Subcutaneous abdominal adipose tissue (tissue), 5 donors: ENCODE measurements around the gene SEC11C.
"Not testable (repeated sequence)": the region's sequence is repeated elsewhere in the genome, so short reads cannot be mapped to it uniquely, and the experiment has no call there.

Experiments
- H3K27ac ChIP-seq: one replicate; pipeline ENCODE4 v1.7.0; 2013; ENCODE audit warnings: low read depth, mild to moderate bottlenecking, inconsistent platforms, low read length, moderate library complexity
- H3K27me3 ChIP-seq, 5 donors: one replicate each; pipeline ENCODE4 v1.7.0; 2013; ENCODE audit warnings: low read length in 5 of 5, inconsistent platforms in 1 of 5; ENCODE audit not compliant: control insufficient read depth in 5 of 5, insufficient read depth in 4 of 5
- H3K36me3 ChIP-seq, 5 donors: one replicate each; pipeline ENCODE4 v1.7.0; 2013; ENCODE audit warnings: low read length in 5 of 5; ENCODE audit not compliant: control insufficient read depth in 5 of 5, insufficient read depth in 5 of 5
- H3K4me1 ChIP-seq, 5 donors: one replicate each; pipeline ENCODE4 v1.7.0; 2013; ENCODE audit warnings: low read length in 5 of 5, mild to moderate bottlenecking in 3 of 5, moderate library complexity in 1 of 5; ENCODE audit not compliant: control insufficient read depth in 5 of 5, insufficient read depth in 5 of 5
- H3K4me3 ChIP-seq, 5 donors: one replicate each; pipeline ENCODE4 v1.7.0; 2013; ENCODE audit warnings: low read length in 5 of 5, low read depth in 1 of 5
- H3K9ac ChIP-seq, 5 donors: one replicate each; pipeline ENCODE4 v1.7.0; 2013; ENCODE audit warnings: low read length in 5 of 5, mild to moderate bottlenecking in 4 of 5, moderate library complexity in 3 of 5
- H3K9me3 ChIP-seq, 5 donors: one replicate each; pipeline ENCODE4 v1.7.0; 2013; ENCODE audit warnings: low read length in 5 of 5; ENCODE audit not compliant: control insufficient read depth in 5 of 5
- donor health status: healthy.
- donor health status: healthy.
- donor health status: healthy.
- donor health status: healthy.
- donor health status: healthy.

Gene SEC11C

DNA sequence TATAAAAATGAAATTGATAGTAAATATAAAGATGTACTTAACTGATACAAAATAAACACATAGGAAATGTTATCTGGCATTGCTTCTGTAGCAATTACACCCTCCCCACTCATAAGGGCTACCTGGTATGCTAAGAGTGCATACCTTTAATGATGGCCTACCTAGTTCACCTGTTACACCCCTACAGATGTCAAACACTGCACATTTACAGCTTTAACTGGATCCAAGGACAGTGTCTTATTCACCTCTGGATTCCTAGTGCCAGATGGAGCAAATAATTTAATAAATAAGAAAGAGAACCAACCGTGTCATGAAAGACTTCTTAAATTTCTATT, 15.3 kb upstream of the SEC11C start:
- Histone ChIP-seq H3K9me3 (no peaks in the 10 kb centered on the region), H3K27me3 (peaks cover 0 to 15% (median 6%) of the 10 kb centered on the region in 5 donors), H3K27ac (no peak overlapping the region), H3K36me3 (no peaks in the 10 kb centered on the region), H3K9ac (no peak overlapping the region), H3K4me1 (no peaks in the 10 kb centered on the region), H3K4me3 (no peak overlapping the region)

DNA sequence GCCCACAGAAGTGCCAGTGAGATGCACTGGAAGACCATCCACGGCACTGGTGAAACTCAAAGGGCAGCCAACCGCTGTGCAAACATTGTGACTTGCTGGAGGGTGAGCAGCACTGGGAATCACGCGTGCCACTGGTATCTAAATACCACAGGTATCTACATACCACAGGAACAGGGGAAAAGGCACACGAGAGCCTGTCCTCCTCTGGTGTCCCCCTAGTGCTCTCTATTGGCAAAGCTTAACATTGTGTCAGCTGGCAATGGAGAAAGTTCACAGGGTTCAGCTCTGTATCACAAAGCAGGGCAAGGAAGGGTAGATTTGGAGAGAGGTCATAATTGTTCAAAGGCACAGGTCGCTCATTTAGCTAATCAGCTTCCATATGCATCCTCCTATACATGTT, 12.6 kb upstream of the SEC11C start:
- H3K9ac ChIP-seq = no peak overlapping the region
- H3K9me3 ChIP-seq = no peaks in the 10 kb centered on the region
- no peak overlapping the region for H3K4me3 ChIP-seq
- no peaks in the 10 kb centered on the region for H3K36me3 ChIP-seq
- no peaks in the 10 kb centered on the region for H3K4me1 ChIP-seq
- H3K27me3 ChIP-seq = peaks cover 0 to 22% (median 12%) of the 10 kb centered on the region in 5 donors
- H3K27ac ChIP-seq = no peak overlapping the region

GRCh38 chr18:59129951-59130703, 9.6 kb upstream of the SEC11C start:
- Histone ChIP-seq H3K9me3 (no peaks in the 10 kb centered on the region), H3K27ac (no peak overlapping the region), H3K36me3 (no peaks in the 10 kb centered on the region), H3K27me3 (peaks cover 0 to 38% (median 20%) of the 10 kb centered on the region in 5 donors), H3K4me1 (no peaks in the 10 kb centered on the region), H3K4me3 (no peak overlapping the region), H3K9ac (no peak overlapping the region)

DNA sequence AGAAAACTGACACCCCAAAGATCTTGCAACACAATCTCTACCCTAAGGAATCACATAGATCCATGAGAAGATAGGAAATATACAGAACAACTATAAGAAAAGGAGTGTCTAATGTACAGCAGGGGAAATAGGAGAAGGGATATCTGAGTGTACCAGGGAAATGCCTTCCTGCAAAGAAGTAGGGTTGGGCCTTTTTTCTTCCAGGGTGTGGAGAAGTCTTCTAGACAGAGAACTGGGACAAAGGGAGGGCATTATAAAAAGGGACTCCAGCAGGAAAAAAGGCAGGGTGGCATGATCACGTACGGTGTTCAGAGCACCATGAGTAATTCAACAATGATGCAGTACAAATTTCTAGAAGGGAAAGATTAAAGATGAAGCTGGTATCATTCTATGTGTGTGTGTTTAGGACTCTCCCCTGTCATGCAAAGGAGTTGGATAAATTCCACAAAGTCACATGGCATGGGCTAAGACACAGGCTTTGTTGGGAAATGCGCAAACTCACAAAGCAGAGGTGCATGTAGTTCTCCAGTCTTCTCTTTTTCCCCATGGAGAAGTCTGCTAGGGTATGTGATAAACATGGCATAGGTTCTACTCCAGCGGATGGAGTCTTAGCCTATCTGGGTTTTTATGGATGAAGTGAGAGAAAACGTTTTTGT, 6.7 kb upstream of the SEC11C start:
- Histone ChIP-seq H3K9ac (no peak overlapping the region), H3K9me3 (no peaks in the 10 kb centered on the region), H3K36me3 (no peaks in the 10 kb centered on the region), H3K4me3 (no peak overlapping the region), H3K4me1 (no peaks in the 10 kb centered on the region), H3K27me3 (peaks cover 0 to 38% (median 19%) of the 10 kb centered on the region in 5 donors), H3K27ac (no peak overlapping the region)

GRCh38 chr18:59139291-59139614, 431 bp upstream of the SEC11C start:
- H3K27ac ChIP-seq = no peak overlapping the region
- H3K36me3 ChIP-seq = no peaks in the 10 kb centered on the region
- H3K4me1 ChIP-seq = peaks cover 0 to 13% (median 12%) of the 10 kb centered on the region in 5 donors
- H3K9ac ChIP-seq = peak overlapping the region in 3 of 5 donors; percentile 7 to 87 (median 72)
- peak overlapping the region; percentile 79 to 90 (median 83) for H3K4me3 ChIP-seq
- no peaks in the 10 kb centered on the region for H3K9me3 ChIP-seq
- H3K27me3 ChIP-seq = peaks cover 0 to 20% (median 6%) of the 10 kb centered on the region in 5 donors

DNA sequence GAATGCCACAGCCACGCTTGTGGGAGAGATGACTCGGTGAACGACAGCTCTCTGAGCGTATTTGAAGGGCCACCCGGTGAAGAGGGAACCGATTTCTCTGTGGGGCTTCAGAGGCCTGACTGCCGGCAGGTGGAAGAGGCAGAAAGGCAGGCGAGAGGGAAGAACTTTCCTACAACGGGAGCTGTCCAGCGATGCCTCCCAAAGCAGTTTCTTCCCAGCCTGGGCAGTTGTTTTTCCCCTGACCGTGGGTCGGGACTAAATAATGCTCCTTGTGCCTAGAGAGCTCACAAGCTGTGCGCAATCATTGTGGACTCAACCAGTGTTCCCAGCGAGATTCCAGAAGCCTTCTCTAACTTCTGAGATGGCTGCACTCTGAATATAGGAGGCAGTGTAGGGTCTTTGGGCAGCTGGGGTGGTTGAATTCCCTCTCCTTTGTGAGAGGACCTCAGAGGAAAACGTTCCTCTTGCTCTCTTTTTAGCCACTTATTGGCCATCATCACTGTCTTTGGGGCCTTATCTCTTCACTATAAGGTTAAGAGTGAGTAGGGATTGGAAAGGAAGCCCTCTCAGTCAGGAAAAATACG, 710 bp downstream of the SEC11C start:
- Histone ChIP-seq H3K27ac (no peak overlapping the region), H3K27me3 (peaks cover 0 to 8% (median 0%) of the 10 kb centered on the region in 5 donors)

GRCh38 chr18:59141294-59142068, 1.8 kb downstream of the SEC11C start:
- H3K9me3 ChIP-seq = no peaks in the 10 kb centered on the region
- H3K27ac ChIP-seq = no peak overlapping the region
- peaks cover 0 to 13% (median 12%) of the 10 kb centered on the region in 5 donors for H3K4me1 ChIP-seq
- no peaks in the 10 kb centered on the region for H3K36me3 ChIP-seq
- H3K4me3 ChIP-seq = no peak overlapping the region
- H3K27me3 ChIP-seq = no peaks in the 10 kb centered on the region
- H3K9ac ChIP-seq = no peak overlapping the region

More for the DNA sequence above, 710 bp downstream of the SEC11C start:
- Histone ChIP-seq H3K9me3 (no peaks in the 10 kb centered on the region), H3K9ac (peak overlapping the region in 4 of 5 donors; percentile 67 to 87 (median 72)), H3K4me1 (peaks cover 0 to 13% (median 12%) of the 10 kb centered on the region in 5 donors), H3K4me3 (peak overlapping the region; percentile 79 to 90 (median 83)), H3K36me3 (no peaks in the 10 kb centered on the region)

DNA sequence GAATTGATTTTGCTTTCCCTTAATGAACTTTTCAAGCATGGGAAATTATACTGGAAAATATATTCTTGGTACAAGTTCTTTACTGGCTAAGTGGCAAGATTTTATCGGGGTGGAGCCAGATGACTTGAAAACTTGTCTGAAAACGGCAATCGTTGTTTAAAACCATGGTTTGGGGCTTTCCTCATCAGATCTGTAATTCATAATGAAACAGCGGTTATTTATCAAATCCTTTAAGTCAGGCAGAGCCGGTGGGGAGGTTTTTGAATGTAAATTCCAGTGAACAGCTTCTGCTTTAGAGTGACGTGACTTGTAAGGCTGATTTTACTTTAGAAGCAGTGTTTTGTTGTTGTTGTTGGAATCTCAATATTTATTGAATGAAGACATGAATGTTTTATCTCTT, 2.6 kb downstream of the SEC11C start:
- Histone ChIP-seq H3K36me3 (no peaks in the 10 kb centered on the region), H3K27ac (no peak overlapping the region), H3K9me3 (no peaks in the 10 kb centered on the region), H3K4me3 (no peak overlapping the region), H3K4me1 (peaks cover 0 to 17% (median 13%) of the 10 kb centered on the region in 5 donors), H3K9ac (no peak overlapping the region), H3K27me3 (no peaks in the 10 kb centered on the region)

GRCh38 chr18:59142800-59143416, 3.2 kb downstream of the SEC11C start:
- H3K27me3 ChIP-seq, H3K27ac ChIP-seq, H3K9ac ChIP-seq, H3K9me3 ChIP-seq, H3K4me3 ChIP-seq, H3K36me3 ChIP-seq: not testable (repeated sequence)
- H3K4me1 ChIP-seq = peaks cover 0 to 21% (median 13%) of the 10 kb centered on the region in 5 donors
